GM20000 (cell line): ENCODE results near the gene MARK1.

Experiments
- DNase-seq: peaks from one replicate; pipeline ENCODE4 v3.0.0; 2012; ENCODE audit warnings: low spot score
- CTCF ChIP-seq: IDR thresholded peaks from 2 replicates; pipeline ENCODE4 v1.5.1; 2012; ENCODE audit warnings: mild to moderate bottlenecking, control low read depth; ENCODE audit errors: extremely low read depth, missing control alignments

Gene MARK1

GRCh38 chr1:220497220-220497947 lies 30.6 kb upstream of the MARK1 start:
- no peak for TF ChIP-seq CTCF
- no peak for DNase-seq

GRCh38 chr1:220498188-220498587 lies 29.7 kb upstream of the MARK1 start:
- DNase-seq: no peak
- no peak for TF ChIP-seq CTCF

GRCh38 chr1:220500372-220500771 lies 27.6 kb upstream of the MARK1 start:
- no peak for TF ChIP-seq CTCF
- no peak for DNase-seq

- no peak for DNase-seq
- TF ChIP-seq CTCF: no peak
Measured at GRCh38 chr1:220504329-220504728, 23.6 kb upstream of the MARK1 start.

- DNase-seq: no peak
- no peak for TF ChIP-seq CTCF
Measured at GRCh38 chr1:220507085-220507484, 20.9 kb upstream of the MARK1 start.

GRCh38 chr1:220511179-220511578 lies 16.8 kb upstream of the MARK1 start:
- no peak for DNase-seq
- no peak for TF ChIP-seq CTCF

- DNase-seq: no peak
- TF ChIP-seq CTCF: no peak
Measured at GRCh38 chr1:220511785-220512184, 16.2 kb upstream of the MARK1 start.
